Lung (tissue), 12 donors: Measurements from ENCODE around the gene CATSPERB. TPM values are rescaled to one million over a fixed set of nuclear protein-coding genes. Genes with fewer than 3 reads are reported as not detected.
"Not testable (repeated sequence)": the region's sequence is repeated elsewhere in the genome, so short reads cannot be mapped to it uniquely, and the experiment has no call there.

Experiments
- ATAC-seq: fragments of 200-7000 bp; cut with Tn5 transposase; one replicate; pipeline ENCODE4 v1.9.1; 2020; ENCODE audit warnings: moderate number of reproducible peaks; ENCODE audit not compliant: insufficient read depth, low FRiP score
- DNase-seq, 3 donors: peaks; one replicate each; pipeline ENCODE4 v3.0.0-alpha.2; 2013 to 2017
- H3K27ac ChIP-seq, 2 donors: one replicate each; pipeline ENCODE4 v1.5.1; 2013; ENCODE audit warnings: mild to moderate bottlenecking in 2 of 2, moderate library complexity in 2 of 2, control low read depth in 1 of 2, inconsistent platforms in 1 of 2, low read depth in 1 of 2, low read length in 1 of 2
- H3K27me3 ChIP-seq, 3 donors: one replicate each; pipeline ENCODE4 v1.5.1; 2013; ENCODE audit warnings: low read length in 2 of 3; ENCODE audit not compliant: control insufficient read depth in 3 of 3, insufficient read depth in 3 of 3
- H3K36me3 ChIP-seq, 4 donors: one replicate each; pipeline ENCODE4 v1.5.1; 2013; ENCODE audit warnings: low read length in 4 of 4, mild to moderate bottlenecking in 1 of 4, moderate library complexity in 1 of 4; ENCODE audit not compliant: control insufficient read depth in 4 of 4, insufficient read depth in 4 of 4
- H3K4me1 ChIP-seq, 5 donors: one replicate each; pipeline ENCODE4 v1.5.1; 2013; ENCODE audit warnings: low read length in 5 of 5, mild to moderate bottlenecking in 2 of 5, moderate library complexity in 1 of 5; ENCODE audit not compliant: control insufficient read depth in 5 of 5, insufficient read depth in 5 of 5
- H3K4me3 ChIP-seq: one replicate; pipeline ENCODE4 v1.5.1; 2013; ENCODE audit warnings: mild to moderate bottlenecking, control low read depth, moderate library complexity
- H3K9ac ChIP-seq, 2 donors: one replicate each; pipeline ENCODE4 v1.5.1; 2013; ENCODE audit warnings: low read length in 2 of 2, control low read depth in 1 of 2; ENCODE audit not compliant: insufficient read depth in 1 of 2
- H3K9me3 ChIP-seq, 4 donors: one replicate each; pipeline ENCODE4 v1.5.1; 2013; ENCODE audit warnings: low read length in 3 of 4, mild to moderate bottlenecking in 1 of 4, moderate library complexity in 1 of 4; ENCODE audit not compliant: control insufficient read depth in 4 of 4, insufficient read depth in 3 of 4
- WGBS, 2 donors: extraction: QIAGEN DNeasy Blood & Tissue Kit; methylation state at CpG; one replicate each; pipeline ENCODE4 v1.1.7; 2013; 5-methylcytosine and 5-hydroxymethylcytosine counted together
- polyA plus RNA-seq, 2 donors: library from polyadenylated mRNA; stranded (reverse); fragments of 200-250 nt; gene quantifications; one replicate each; pipeline ENCODE4 v1.2.1, GENCODE V29; 2013
- total RNA-seq, 2 donors: library from RNA; depleted of rRNA in 1 of 2; stranded (reverse); fragments of >200 nt in 1 of 2; gene quantifications; one replicate each; pipeline ENCODE4 v1.2.1, GENCODE V29; 2014 to 2021
- TF ChIP-seq, protein P1 (sequence below): IDR thresholded peaks from 2 replicates; pipeline ENCODE4 v1.5.1; 2012; ENCODE audit warnings: mild to moderate bottlenecking; ENCODE audit errors: control extremely low read depth, extremely low read depth
- donor health status: control.
- donor health status: control.
- donor health status: Bipolar disorder and iron deficiency.
- donor health status: healthy.
- donor health status: DM: yes; HTN: yes; CAD: no.

CATSPERB gene
- total and polyA plus RNA-seq, 4 donors, result 0.57 to 9.0 (median 4.3) TPM

DNA sequence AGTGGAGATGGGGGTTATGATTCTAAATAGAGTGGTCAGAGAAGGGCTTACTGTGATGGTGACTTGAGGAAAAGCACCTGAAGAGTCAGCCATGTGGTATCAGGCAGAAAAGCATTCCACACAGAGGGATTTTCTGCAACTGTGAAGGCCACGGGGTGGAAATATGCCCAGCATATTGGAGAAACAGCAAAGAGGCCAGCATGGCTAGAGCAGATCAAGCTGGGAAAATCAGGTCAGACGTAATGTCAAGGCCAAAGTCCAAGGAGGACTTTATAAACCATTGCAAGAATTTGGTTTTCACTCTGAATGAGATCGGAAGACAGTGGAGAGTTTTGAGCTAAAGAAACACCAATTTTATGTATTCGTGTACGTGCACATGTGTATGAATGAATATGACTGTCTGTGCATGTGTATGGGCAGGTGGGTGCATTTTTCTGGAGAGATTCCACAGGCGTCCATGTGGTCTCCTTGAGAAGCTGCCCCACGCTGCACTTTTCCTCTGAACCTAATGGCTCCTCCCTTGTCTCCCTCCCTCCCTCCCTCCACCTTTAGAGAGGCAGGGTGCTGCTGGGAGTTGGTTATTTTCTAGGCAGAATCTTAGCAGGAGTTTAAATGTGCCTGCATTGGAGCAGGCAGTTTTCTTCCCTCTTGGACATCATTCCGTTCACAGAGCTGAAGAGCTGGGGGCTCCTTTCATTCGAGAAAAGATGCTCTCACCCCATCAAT is 124.4 kb downstream of the CATSPERB start:
- Histone ChIP-seq H3K4me1 (no peaks in the 10 kb centered on the region), H3K27ac (no peak overlapping the region), H3K27me3 (peaks cover 0 to 6% (median 3%) of the 10 kb centered on the region in 3 donors), H3K4me3 (no peak overlapping the region), H3K9ac (no peak overlapping the region), H3K9me3 (peaks cover 0 to 3% (median 0%) of the 10 kb centered on the region in 4 donors), H3K36me3 (no peaks in the 10 kb centered on the region)
- 80 to 86% methylated on average over 9 of the region's 9 CpGs for WGBS, 2 donors
- TF ChIP-seq, protein P1, sequence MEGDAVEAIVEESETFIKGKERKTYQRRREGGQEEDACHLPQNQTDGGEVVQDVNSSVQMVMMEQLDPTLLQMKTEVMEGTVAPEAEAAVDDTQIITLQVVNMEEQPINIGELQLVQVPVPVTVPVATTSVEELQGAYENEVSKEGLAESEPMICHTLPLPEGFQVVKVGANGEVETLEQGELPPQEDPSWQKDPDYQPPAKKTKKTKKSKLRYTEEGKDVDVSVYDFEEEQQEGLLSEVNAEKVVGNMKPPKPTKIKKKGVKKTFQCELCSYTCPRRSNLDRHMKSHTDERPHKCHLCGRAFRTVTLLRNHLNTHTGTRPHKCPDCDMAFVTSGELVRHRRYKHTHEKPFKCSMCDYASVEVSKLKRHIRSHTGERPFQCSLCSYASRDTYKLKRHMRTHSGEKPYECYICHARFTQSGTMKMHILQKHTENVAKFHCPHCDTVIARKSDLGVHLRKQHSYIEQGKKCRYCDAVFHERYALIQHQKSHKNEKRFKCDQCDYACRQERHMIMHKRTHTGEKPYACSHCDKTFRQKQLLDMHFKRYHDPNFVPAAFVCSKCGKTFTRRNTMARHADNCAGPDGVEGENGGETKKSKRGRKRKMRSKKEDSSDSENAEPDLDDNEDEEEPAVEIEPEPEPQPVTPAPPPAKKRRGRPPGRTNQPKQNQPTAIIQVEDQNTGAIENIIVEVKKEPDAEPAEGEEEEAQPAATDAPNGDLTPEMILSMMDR, result no peak
- no peak for ATAC-seq
- DNase-seq, result no peak

DNA sequence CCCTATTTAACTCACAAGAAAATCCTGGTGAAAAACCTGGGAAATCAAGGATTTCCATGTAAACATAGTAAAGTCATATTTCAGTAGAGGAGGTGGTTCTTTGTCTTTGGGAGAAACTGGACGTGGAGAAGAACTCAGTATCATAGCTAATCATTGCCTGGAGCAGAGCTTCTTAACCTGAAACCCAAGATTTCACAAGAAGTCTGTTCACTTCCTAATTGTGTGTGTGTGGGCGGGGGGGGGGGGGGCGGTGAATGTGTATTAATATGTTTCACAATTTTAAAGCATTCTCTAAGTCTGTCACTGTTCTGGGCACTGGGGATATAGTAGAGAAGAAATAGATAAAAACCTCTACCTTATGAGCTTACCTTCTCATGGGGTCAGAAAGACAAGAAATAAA is 125.0 kb downstream of the CATSPERB start:
- TF ChIP-seq, protein P1, result no peak
- Histone ChIP-seq H3K9ac (no peak overlapping the region), H3K4me1 (no peaks in the 10 kb centered on the region), H3K4me3 (no peak overlapping the region), H3K27me3 (peaks cover 0 to 6% (median 3%) of the 10 kb centered on the region in 3 donors), H3K27ac (no peak overlapping the region), H3K9me3 (peaks cover 0 to 3% (median 0%) of the 10 kb centered on the region in 4 donors), H3K36me3 (no peaks in the 10 kb centered on the region)
- 17 to 54% methylated on average over 3 of the region's 3 CpGs for WGBS, 2 donors
- ATAC-seq, result no peak
- no peak for DNase-seq

GRCh38 chr14:91604611-91605010 is 127.3 kb downstream of the CATSPERB start:
- H3K4me3 ChIP-seq, H3K9ac ChIP-seq, H3K36me3 ChIP-seq, ATAC-seq, DNase-seq, H3K9me3 ChIP-seq, H3K27me3 ChIP-seq, H3K27ac ChIP-seq: not testable (repeated sequence)
- 82 to 83% methylated on average over 1 of the region's 1 CpG for WGBS, 2 donors
- H3K4me1 ChIP-seq, result peaks cover 0 to 14% (median 0%) of the 10 kb centered on the region in 5 donors

GRCh38 chr14:91599994-91600393 is 131.9 kb downstream of the CATSPERB start:
- no peak overlapping the region for H3K9ac ChIP-seq
- H3K27me3 ChIP-seq, result peaks cover 0 to 6% (median 3%) of the 10 kb centered on the region in 3 donors
- H3K36me3 ChIP-seq, result no peaks in the 10 kb centered on the region
- H3K4me3 ChIP-seq, result no peak overlapping the region
- no peak overlapping the region for H3K27ac ChIP-seq
- H3K4me1 ChIP-seq, result peaks cover 0 to 16% (median 0%) of the 10 kb centered on the region in 5 donors
- peaks cover 0 to 3% (median 0%) of the 10 kb centered on the region in 4 donors for H3K9me3 ChIP-seq
- TF ChIP-seq, protein P1, result no peak
- DNase-seq, result peak; percentile 78 to 93 (median 88)
- no peak for ATAC-seq
- 70 to 81% methylated on average over 4 of the region's 4 CpGs for WGBS, 2 donors
